Cardiac fibroblast (primary cell): ENCODE data around the gene EPHA3.

ENCODE experiments used
- DNase-seq, 2 donors: peaks; one replicate each; pipeline versions ENCODE4 v3.0.0 to v3.0.0-alpha.2; 2010; ENCODE audit warnings: low read depth in 2 of 2
- H3K4me3 ChIP-seq, 2 donors: replicated peaks in 1 of 2; 1 replicate in 1 of 2; 2 replicates in 1 of 2; pipeline ENCODE4 v1.5.1; 2011; ENCODE audit warnings: low read depth in 2 of 2, low read length in 2 of 2, mild to moderate bottlenecking in 2 of 2, moderate library complexity in 1 of 2
- TF ChIP-seq, protein P1 (sequence below): IDR thresholded peaks from one replicate; pipeline ENCODE4 v1.5.1; 2011; ENCODE audit warnings: low read depth, mild to moderate bottlenecking, low read length, inconsistent platforms

Gene EPHA3

GRCh38 chr3:89256395-89256794, 149.0 kb downstream of the EPHA3 start:
- TF ChIP-seq, protein P1, sequence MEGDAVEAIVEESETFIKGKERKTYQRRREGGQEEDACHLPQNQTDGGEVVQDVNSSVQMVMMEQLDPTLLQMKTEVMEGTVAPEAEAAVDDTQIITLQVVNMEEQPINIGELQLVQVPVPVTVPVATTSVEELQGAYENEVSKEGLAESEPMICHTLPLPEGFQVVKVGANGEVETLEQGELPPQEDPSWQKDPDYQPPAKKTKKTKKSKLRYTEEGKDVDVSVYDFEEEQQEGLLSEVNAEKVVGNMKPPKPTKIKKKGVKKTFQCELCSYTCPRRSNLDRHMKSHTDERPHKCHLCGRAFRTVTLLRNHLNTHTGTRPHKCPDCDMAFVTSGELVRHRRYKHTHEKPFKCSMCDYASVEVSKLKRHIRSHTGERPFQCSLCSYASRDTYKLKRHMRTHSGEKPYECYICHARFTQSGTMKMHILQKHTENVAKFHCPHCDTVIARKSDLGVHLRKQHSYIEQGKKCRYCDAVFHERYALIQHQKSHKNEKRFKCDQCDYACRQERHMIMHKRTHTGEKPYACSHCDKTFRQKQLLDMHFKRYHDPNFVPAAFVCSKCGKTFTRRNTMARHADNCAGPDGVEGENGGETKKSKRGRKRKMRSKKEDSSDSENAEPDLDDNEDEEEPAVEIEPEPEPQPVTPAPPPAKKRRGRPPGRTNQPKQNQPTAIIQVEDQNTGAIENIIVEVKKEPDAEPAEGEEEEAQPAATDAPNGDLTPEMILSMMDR, result no peak
- no peak for DNase-seq
- no peak overlapping the region for H3K4me3 ChIP-seq

DNA sequence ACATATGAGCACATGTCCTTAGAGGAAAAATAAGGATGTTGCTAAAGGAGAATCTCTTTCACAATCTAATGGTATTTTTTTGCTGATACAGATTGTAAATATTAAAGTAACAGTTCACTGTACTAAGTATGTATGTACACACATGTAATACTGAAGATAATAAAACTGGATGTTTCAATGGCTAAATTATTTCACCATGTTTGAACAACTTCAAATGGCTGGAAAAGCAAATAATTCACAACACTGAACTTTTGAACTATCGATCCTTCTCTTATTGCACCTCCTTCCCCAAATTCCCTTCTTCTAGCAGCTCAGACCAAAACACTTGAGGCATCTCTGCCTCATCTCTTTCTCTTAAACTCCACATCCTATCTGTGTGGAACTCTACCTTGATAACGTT, 149.5 kb downstream of the EPHA3 start:
- TF ChIP-seq, protein P1, result no peak
- DNase-seq, result no peak
- H3K4me3 ChIP-seq, result no peak overlapping the region

- no peak overlapping the region for H3K4me3 ChIP-seq
- TF ChIP-seq, protein P1, result no peak
- DNase-seq, result peak in 1 of 2 donors; percentile 2
Measured at GRCh38 chr3:89260721-89261120, 153.3 kb downstream of the EPHA3 start.

DNA sequence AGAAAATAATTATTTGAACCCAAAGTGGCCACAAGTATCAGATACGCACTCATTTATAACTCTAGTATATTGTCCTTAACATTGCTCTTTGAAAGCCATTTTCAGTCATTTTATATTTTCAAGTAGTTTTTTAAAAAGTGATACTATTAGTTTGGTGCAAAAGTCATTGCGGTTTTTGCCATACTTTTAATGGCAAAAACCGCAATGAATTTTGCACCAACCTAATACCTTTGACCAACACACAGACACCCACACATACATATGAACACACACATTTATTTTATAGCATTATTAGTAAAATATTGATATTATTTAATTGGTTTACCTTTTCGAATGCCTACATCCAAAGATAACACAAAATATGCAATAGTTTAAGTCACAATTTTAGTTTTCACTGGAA, 154.3 kb downstream of the EPHA3 start:
- no peak for DNase-seq
- TF ChIP-seq, protein P1, result no peak
- H3K4me3 ChIP-seq, result no peak overlapping the region

DNA sequence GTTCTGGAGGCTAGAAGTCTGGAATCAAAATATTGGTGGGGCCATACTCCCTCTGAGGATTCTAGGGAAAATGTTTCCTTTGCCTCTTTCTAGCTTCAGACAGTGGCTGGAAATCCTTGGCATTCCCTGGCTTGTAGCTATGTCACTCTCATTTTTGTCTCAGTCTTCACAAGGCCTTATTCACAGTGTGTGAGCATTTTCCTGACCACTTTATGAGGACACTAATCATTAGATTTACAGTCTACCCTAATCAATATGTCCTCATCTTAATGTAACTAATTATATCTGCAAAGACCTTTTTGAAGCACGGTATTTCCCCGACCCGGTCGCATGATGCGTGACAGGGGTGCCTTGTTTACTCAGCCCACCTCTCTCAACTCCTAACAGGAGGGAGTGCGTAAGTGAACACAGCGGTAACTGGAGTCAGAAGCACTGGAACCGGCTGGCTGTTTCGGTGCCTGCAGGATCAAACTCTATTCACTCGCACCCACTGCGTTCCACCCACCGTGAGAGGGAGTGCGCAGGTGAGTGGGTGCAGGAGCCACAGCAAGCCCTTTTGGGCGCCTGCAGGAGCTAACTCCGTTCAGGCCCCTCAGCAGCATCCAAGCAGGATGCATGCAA, 155.0 kb downstream of the EPHA3 start:
- no peak overlapping the region for H3K4me3 ChIP-seq
- TF ChIP-seq, protein P1, result no peak
- no peak for DNase-seq

GRCh38 chr3:89264037-89264560, 156.7 kb downstream of the EPHA3 start:
- DNase-seq, result no peak
- TF ChIP-seq, protein P1, result no peak
- no peak overlapping the region for H3K4me3 ChIP-seq

DNA sequence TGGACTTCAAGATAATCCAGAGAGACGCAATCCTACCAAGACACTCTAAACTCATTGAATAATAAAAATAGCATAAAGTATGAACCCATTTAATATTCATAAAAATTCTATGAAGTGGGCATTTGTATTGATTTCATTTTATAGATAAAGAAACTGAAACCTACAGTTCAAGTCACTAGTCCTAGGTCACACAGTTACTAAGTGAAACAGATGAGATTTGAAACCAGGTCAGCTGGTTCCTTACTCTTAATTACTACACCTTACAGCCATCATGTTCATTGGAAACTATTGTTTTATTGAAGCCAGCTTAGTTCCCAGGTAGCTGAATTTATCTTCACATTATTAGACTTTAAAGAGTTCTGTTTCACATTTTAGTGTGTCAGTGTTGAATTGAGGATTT, 158.7 kb downstream of the EPHA3 start:
- no peak for DNase-seq
- TF ChIP-seq, protein P1, result no peak
- no peak overlapping the region for H3K4me3 ChIP-seq
